HCT116 (cell line): ENCODE results near the gene PRMT3.

ENCODE experiments used
- EZH2 ChIP-seq: fragments of 200-600 bp; sonication (generic); IDR thresholded peaks from 2 replicates; pipeline ENCODE4 v1.6.1; 2017; ENCODE audit warnings: antibody characterized with exemption, mixed run types
- EZH2phosphoT487 ChIP-seq: fragments of 200-600 bp; IDR thresholded peaks from 2 replicates; pipeline ENCODE4 v1.6.1; 2018; ENCODE audit warnings: antibody characterized with exemption, borderline replicate concordance
- JUND ChIP-seq: IDR thresholded peaks from 2 replicates; pipeline ENCODE4 v1.6.1; 2012
- POLR2A ChIP-seq: IDR thresholded peaks from 2 replicates; pipeline ENCODE4 v1.7.0; 2011; ENCODE audit warnings: borderline replicate concordance; ENCODE audit not compliant: insufficient read depth, insufficient read length; ENCODE audit errors: extremely low read depth
- POLR2AphosphoS5 ChIP-seq: IDR thresholded peaks from 2 replicates; pipeline ENCODE4 v1.6.1; 2011; ENCODE audit warnings: mild to moderate bottlenecking, low read depth, low read length, moderate library complexity
- RAD21 ChIP-seq: IDR thresholded peaks from 2 replicates; pipeline ENCODE4 v1.6.1; 2012; ENCODE audit warnings: low read depth, mild to moderate bottlenecking
- TF ChIP-seq, protein P1 (sequence below): IDR thresholded peaks from 2 replicates; pipeline ENCODE4 v1.6.1; 2011; ENCODE audit warnings: mild to moderate bottlenecking, low read length, moderate library complexity; ENCODE audit not compliant: insufficient replicate concordance; ENCODE audit errors: extremely low read depth
- TF ChIP-seq, protein P2 (sequence below), 3 experiments: fragments of 200-600 bp in 1 of 3; sonication (generic) in 1 of 3; IDR thresholded peaks in 2 of 3; conservative IDR thresholded peaks in 1 of 3; 2 replicates each; pipeline ENCODE4 v1.5.1; 2012 to 2017; ENCODE audit warnings: low read depth in 2 of 3, low read length in 2 of 3, antibody characterized with exemption in 1 of 3, borderline replicate concordance in 1 of 3, control low read depth in 1 of 3, mild to moderate bottlenecking in 1 of 3, mixed read lengths in 1 of 3, mixed run types in 1 of 3, moderate library complexity in 1 of 3; ENCODE audit not compliant: insufficient read depth in 1 of 3

DNA sequence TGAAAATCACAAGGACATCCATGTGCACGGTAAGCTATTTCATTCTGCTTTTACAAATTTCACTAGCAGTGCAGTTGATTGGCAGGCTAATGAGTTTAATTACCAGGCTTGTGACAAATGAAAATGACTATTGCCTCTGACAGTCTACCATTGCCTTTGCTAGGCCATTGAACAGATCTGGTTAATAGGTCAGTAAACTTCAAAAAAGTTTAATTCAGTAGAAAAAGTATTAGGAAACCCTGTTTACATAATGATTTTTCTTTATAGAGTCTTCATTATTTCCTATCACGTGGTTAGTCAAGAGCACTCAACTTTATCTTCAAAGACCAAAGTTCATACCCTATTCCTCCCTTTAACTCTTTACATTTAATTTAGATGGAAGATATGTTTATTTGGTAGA, 77.0 kb downstream of the PRMT3 start:
- TF ChIP-seq, protein P1, sequence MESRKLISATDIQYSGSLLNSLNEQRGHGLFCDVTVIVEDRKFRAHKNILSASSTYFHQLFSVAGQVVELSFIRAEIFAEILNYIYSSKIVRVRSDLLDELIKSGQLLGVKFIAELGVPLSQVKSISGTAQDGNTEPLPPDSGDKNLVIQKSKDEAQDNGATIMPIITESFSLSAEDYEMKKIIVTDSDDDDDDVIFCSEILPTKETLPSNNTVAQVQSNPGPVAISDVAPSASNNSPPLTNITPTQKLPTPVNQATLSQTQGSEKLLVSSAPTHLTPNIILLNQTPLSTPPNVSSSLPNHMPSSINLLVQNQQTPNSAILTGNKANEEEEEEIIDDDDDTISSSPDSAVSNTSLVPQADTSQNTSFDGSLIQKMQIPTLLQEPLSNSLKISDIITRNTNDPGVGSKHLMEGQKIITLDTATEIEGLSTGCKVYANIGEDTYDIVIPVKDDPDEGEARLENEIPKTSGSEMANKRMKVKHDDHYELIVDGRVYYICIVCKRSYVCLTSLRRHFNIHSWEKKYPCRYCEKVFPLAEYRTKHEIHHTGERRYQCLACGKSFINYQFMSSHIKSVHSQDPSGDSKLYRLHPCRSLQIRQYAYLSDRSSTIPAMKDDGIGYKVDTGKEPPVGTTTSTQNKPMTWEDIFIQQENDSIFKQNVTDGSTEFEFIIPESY: no peak
- TF ChIP-seq, protein P2, sequence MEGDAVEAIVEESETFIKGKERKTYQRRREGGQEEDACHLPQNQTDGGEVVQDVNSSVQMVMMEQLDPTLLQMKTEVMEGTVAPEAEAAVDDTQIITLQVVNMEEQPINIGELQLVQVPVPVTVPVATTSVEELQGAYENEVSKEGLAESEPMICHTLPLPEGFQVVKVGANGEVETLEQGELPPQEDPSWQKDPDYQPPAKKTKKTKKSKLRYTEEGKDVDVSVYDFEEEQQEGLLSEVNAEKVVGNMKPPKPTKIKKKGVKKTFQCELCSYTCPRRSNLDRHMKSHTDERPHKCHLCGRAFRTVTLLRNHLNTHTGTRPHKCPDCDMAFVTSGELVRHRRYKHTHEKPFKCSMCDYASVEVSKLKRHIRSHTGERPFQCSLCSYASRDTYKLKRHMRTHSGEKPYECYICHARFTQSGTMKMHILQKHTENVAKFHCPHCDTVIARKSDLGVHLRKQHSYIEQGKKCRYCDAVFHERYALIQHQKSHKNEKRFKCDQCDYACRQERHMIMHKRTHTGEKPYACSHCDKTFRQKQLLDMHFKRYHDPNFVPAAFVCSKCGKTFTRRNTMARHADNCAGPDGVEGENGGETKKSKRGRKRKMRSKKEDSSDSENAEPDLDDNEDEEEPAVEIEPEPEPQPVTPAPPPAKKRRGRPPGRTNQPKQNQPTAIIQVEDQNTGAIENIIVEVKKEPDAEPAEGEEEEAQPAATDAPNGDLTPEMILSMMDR (IDR thresholded peaks at IDR 0.05 in 2 of 3, conservative IDR thresholded peaks at IDR 0.05 in 1 of 3; ENCODE audit: borderline replicate concordance in 1 of 3, insufficient read depth in 1 of 3, low read depth in 2 of 3, low read length in 2 of 3): no peak
- no peak for TF ChIP-seq EZH2
- TF ChIP-seq EZH2phosphoT487: no peak
- TF ChIP-seq RAD21: no peak
- TF ChIP-seq POLR2A: no peak
- TF ChIP-seq POLR2AphosphoS5: no peak
- TF ChIP-seq JUND: no peak
